ENCODE data around the gene TEX2.

- TF ChIP-seq POLR2A (IDR thresholded peaks at IDR 0.05) (no peak), CTCF (IDR thresholded peaks at IDR 0.05) (no peak), POLR2AphosphoS5 (IDR thresholded peaks at IDR 0.05) (no peak), EP300 (IDR thresholded peaks at IDR 0.05) (no peak)
Measured at GRCh38 chr17:64138441-64138840, 124.6 kb downstream of the TEX2 start.
